Stimulated activated naive CD8-positive, alpha-beta T cell treated with anti-CD3 and anti-CD28 coated beads, Interleukin-15, Interleukin-2, amounts not matched to agents 100 ng/mL and 50 ng/mL, for 24 hours (primary cell): ENCODE results near the gene A3GALT2.
"Not testable (repeated sequence)": the region's sequence is repeated elsewhere in the genome, so short reads cannot be mapped to it uniquely, and the experiment has no call there.

Source experiments
- H3K27ac Mint-ChIP-seq: one replicate; pipeline ENCODE4 v1.8.0; 2021; ENCODE audit warnings: mild to moderate bottlenecking, mixed read lengths
- H3K27me3 Mint-ChIP-seq: one replicate; pipeline ENCODE4 v1.8.0; 2021; ENCODE audit warnings: mixed read lengths
- H3K36me3 Mint-ChIP-seq: one replicate; pipeline ENCODE4 v1.8.0; 2021; ENCODE audit warnings: low read depth, mixed read lengths
- H3K4me1 Mint-ChIP-seq: one replicate; pipeline ENCODE4 v1.8.0; 2021; ENCODE audit warnings: low read depth, mixed read lengths
- H3K4me3 Mint-ChIP-seq: one replicate; pipeline ENCODE4 v1.8.0; 2021; ENCODE audit warnings: mild to moderate bottlenecking, mixed read lengths
- H3K9me3 Mint-ChIP-seq: one replicate; pipeline ENCODE4 v1.8.0; 2021; ENCODE audit warnings: mixed read lengths

The A3GALT2 gene

DNA sequence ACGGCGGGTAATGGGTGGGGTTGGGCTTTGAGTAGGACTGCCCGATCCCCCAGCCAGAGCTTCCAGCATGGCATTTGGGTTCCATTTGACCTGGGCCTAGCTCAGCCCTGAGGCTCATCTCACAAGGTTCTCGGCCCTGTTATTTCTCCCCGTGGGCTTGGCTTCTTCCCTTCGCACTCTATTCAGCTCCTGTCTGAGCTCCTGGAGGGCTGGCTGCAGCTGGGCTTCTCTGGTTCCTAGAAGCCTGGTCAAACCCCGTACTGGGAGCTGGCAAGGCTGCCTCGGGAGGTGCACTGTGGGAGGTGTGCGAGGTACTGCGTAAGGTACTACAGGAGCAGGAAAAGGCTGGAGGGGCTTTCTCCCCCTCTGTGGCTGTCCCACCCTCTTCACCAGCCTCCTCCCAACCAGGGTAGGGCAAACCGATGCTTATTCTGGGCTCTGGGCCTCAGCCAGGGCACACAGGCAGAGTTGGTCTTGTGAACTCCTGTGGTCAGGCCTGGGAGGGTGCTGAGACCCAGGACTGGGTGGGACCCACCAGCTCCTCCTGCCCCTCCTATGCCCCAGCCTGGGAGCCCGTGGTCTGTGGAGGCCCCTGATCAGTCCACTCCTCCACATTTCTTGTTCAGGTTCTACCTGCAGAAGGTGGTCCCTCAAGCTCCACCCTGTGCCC is 814 bp downstream of the A3GALT2 start:
- Mint-ChIP-seq H3K9me3 (no peaks in the 10 kb centered on the region), H3K36me3 (peaks cover 9% of the 10 kb centered on the region), H3K27me3 (no peaks in the 10 kb centered on the region), H3K4me3 (no peak overlapping the region), H3K4me1 (no peaks in the 10 kb centered on the region), H3K27ac (no peak overlapping the region)

DNA sequence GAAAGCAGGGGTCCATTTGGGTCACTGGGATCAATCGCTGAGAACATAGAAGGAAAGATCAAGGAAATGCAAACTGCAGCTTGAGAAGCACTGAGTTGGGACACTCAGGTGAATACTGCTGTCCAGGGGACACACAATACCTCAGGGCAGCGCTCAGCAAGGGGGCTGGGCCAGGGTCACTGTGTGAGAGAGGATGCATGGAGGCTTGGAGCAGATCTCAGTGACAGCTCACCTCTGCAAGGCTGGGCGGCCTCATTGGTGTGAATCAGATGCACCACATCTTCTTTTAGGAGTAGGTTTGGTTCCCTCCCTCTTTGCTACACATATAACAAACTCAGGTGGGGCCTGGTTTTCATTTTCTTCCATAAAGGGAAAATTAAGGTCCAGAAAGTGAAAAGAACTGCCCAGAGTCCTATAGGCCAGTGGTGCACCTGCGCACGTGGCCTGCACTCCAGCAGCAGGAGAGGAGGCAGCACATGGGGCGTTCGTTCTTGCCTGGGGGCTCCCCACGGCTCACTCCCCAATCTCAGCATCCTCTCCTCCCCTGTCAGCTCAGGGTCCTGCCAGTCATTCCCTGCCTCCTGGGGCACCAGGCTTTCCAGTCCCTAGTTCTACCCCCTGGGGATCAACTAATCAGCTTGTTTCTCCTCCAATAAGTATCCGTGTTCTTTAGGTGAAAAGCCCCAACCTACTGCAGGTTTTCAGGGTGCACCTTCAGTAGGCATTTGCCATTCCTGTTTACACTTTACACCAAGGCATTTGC is 1.5 kb downstream of the A3GALT2 start:
- Mint-ChIP-seq H3K4me3 (no peak overlapping the region), H3K27me3 (no peaks in the 10 kb centered on the region), H3K27ac (no peak overlapping the region), H3K4me1 (no peaks in the 10 kb centered on the region), H3K9me3 (no peaks in the 10 kb centered on the region), H3K36me3 (peaks cover 4% of the 10 kb centered on the region)

DNA sequence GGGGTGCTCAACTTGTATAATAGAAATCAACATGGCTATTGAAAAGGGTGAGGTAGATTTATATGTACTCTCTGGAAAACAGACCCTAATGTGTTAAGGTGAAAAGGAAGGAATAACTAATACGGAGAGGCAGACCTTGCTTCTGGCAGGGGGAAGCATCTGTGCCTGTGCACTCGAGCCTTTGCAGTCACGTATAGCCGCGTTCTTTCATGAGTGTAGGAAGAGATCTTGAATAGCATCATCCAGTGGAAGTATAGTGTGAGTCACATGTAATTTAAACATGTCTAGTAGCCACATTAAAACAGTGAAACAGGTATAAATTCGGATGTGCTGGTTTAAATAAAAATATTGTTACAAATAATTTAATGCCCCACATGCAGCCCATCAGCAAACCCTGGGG is 3.0 kb downstream of the A3GALT2 start:
- no peak overlapping the region for H3K4me3 Mint-ChIP-seq
- no peaks in the 10 kb centered on the region for H3K27me3 Mint-ChIP-seq
- no peaks in the 10 kb centered on the region for H3K9me3 Mint-ChIP-seq
- H3K36me3 Mint-ChIP-seq, result peaks cover 4% of the 10 kb centered on the region
- no peak overlapping the region for H3K27ac Mint-ChIP-seq
- no peaks in the 10 kb centered on the region for H3K4me1 Mint-ChIP-seq

DNA sequence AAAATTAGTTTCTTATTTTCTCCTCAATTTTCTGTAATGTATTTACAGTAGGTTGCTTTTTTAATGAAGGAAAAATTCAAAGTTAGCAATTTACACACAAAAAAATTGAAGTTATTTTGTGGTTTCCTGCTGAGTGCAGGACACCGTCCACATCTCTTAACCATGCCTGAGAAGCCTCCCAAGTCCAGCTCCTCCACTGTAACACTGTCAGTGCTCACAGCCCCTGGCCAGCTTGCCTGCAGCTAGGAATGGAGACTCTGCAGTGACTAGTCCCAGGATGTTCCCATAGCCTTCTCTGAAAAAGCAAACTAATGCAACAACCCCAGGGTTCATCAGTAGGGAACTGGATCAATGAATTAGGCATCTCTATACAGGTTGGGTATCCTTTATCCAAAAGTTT is 3.5 kb downstream of the A3GALT2 start:
- H3K36me3 Mint-ChIP-seq, result peaks cover 4% of the 10 kb centered on the region
- H3K27me3 Mint-ChIP-seq, result no peaks in the 10 kb centered on the region
- H3K9me3 Mint-ChIP-seq, result no peaks in the 10 kb centered on the region
- no peak overlapping the region for H3K27ac Mint-ChIP-seq
- no peaks in the 10 kb centered on the region for H3K4me1 Mint-ChIP-seq
- H3K4me3 Mint-ChIP-seq, result no peak overlapping the region

DNA sequence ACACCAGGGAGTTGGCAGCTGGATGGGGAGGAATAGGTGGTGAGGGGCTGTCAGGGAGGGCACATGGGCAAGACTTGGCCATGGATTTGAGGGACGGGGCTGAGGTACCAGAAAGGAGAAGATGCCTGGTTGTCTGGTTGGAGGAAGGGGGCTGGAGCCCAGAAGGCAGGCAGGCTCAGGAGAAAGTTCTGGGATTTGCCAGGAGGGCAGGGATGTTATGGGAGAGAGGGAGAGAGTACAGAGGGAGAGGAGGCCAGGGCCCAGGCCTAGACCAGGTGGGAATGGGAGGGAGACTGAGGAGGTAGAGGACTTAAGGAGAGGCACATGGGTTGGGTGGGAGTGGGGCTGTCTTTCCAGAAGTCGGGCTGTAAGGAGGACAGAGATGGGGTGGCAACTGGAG is 4.3 kb downstream of the A3GALT2 start:
- Mint-ChIP-seq H3K36me3 (peaks cover 4% of the 10 kb centered on the region), H3K27ac (no peak overlapping the region), H3K4me3 (no peak overlapping the region), H3K4me1 (no peaks in the 10 kb centered on the region), H3K27me3 (no peaks in the 10 kb centered on the region), H3K9me3 (no peaks in the 10 kb centered on the region)

DNA sequence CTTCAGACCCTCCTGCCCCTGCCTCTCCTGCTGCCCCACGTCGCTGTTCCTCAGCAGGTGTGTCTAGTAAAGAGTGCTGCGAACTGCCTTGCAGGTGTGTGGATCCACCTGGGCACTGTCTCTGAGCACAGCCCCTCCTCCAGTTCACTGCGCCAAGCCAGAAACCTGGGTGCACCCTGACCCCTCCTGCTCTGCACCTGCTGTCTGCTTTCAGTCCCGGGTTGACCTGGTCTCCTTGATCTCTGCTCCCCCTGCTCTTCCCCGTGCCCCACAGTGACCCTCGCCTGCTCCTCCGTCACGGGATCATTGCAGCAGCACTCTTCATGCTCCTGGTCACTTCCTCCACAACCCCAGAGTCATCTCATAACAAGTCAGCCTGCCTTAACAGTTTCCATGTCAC is 6.5 kb downstream of the A3GALT2 start:
- Mint-ChIP-seq H3K27me3 (peaks cover 3% of the 10 kb centered on the region), H3K4me3 (no peak overlapping the region), H3K4me1 (no peaks in the 10 kb centered on the region), H3K27ac (no peak overlapping the region), H3K36me3 (no peaks in the 10 kb centered on the region), H3K9me3 (no peaks in the 10 kb centered on the region)

DNA sequence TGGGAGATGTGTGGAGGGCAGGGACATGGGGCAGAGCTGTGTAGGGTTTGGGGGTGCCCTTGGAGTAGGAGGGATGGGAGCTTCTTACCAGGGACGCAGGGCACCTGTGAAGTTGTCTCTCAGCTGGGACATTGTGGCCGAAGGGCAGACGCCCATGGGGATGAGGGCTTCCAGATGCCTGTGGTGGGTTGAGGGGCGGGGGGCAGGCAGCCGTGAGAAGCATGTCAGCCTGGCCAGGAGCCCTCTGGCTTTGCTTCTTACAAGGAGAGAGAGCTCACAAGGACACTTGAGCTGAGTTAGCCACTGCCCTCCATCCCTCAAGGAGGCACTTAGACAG is 8.5 kb downstream of the A3GALT2 start:
- no peak overlapping the region for H3K27ac Mint-ChIP-seq
- H3K9me3 Mint-ChIP-seq, result no peaks in the 10 kb centered on the region
- H3K4me3 Mint-ChIP-seq, result no peak overlapping the region
- H3K36me3 Mint-ChIP-seq, result no peaks in the 10 kb centered on the region
- H3K4me1 Mint-ChIP-seq, result no peaks in the 10 kb centered on the region
- H3K27me3 Mint-ChIP-seq, result peaks cover 3% of the 10 kb centered on the region

DNA sequence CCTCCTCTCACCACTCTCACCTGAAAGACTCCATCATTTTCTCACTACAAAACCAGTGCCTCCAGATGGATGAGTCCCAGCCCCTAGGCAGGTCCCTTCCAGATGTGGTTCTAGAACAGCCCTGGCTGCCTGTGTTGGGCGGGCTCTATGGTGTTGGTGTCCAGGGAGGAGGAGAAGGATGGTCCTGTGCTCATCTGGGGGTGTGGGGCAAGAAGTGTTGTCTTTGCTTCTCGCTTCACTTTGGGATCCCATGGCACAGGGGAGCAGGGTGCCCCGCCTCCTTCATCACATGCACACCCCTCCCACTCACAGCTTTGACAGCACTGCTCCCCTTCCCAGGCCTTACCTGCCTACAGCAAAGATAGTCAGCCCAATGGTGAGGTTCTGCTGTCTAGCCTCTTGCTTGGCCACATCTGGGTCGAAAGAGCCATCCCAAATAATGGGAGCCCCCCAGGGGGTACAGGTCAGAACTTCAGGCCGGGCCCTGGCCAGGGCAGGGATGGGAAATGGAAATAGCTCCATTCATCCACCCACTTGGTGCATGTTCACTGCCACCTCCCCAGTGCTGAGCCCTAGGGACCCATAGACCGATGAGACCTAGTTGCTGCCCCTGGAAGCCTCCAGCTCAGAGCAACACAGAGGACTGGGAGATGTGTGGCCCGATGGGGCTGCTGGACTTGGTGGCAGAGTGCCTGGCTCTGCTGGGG is 9.0 kb downstream of the A3GALT2 start:
- H3K9me3 Mint-ChIP-seq, result no peaks in the 10 kb centered on the region
- no peak overlapping the region for H3K4me3 Mint-ChIP-seq
- no peaks in the 10 kb centered on the region for H3K4me1 Mint-ChIP-seq
- no peaks in the 10 kb centered on the region for H3K36me3 Mint-ChIP-seq
- peaks cover 3% of the 10 kb centered on the region for H3K27me3 Mint-ChIP-seq
- H3K27ac Mint-ChIP-seq, result no peak overlapping the region

DNA sequence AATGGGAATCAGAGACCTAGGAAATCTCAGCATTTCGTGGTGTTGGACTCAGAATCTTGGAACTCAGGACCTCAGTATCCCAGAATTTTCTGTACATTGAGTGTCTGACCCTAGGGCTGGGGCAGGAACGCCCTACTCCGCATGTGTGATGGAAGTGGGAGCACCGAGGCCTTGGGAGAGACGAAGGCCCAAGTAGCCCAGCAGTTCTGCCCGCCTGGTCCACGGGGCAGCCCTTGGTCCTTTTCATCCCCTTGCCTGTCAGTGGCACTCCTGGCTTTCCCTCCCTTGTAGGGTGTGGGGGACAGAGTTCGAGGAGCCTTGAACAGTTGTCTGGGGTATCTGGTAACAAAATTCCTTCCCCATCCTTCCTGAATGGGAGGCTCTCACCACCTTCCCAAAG is 10.2 kb downstream of the A3GALT2 start:
- Mint-ChIP-seq H3K9me3 (no peaks in the 10 kb centered on the region), H3K36me3 (no peaks in the 10 kb centered on the region), H3K4me1 (peaks cover 4% of the 10 kb centered on the region), H3K4me3 (no peak overlapping the region), H3K27ac (no peak overlapping the region), H3K27me3 (peaks cover 9% of the 10 kb centered on the region)

DNA sequence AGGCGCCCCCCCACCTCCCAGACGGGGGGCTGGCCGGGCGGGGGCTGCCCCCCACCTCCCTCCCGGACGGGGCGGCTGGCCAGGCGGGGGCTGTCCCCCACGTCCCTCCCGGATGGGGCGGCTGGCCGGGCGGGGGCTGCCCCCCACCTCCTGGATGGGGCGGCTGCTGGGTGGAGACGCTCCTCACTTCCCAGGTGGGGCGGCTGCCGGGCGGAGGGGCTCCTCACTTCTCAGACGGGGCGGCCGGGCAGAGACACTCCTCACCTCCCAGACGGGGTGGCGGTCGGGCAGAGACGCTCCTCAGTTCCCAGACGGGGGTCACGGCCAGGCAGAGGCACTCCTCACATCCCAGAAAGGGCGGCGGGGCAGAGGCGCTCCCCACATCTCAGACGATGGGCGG is 11.5 kb downstream of the A3GALT2 start:
- not testable (repeated sequence) for H3K9me3 Mint-ChIP-seq, H3K4me3 Mint-ChIP-seq, H3K36me3 Mint-ChIP-seq, H3K27ac Mint-ChIP-seq, H3K4me1 Mint-ChIP-seq
- peaks cover 11% of the 10 kb centered on the region for H3K27me3 Mint-ChIP-seq

DNA sequence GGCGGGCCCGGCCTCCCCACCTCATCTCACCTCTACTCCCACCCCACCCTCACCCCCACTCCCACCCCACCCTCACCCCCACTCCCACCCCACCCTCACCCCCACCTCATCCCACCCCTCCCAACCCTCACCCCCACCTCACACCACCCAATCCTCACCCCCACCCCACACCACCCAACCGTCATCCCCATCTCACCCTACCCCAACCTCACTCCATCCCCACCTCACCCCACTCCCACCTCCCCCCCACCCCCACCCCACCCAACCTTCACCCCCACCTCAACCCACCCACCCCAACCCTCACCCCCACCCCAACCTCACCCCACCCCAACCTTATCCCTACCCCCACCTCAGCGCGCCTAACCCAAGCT is 13.4 kb downstream of the A3GALT2 start:
- no peaks in the 10 kb centered on the region for H3K9me3 Mint-ChIP-seq
- no peak overlapping the region for H3K4me3 Mint-ChIP-seq

DNA sequence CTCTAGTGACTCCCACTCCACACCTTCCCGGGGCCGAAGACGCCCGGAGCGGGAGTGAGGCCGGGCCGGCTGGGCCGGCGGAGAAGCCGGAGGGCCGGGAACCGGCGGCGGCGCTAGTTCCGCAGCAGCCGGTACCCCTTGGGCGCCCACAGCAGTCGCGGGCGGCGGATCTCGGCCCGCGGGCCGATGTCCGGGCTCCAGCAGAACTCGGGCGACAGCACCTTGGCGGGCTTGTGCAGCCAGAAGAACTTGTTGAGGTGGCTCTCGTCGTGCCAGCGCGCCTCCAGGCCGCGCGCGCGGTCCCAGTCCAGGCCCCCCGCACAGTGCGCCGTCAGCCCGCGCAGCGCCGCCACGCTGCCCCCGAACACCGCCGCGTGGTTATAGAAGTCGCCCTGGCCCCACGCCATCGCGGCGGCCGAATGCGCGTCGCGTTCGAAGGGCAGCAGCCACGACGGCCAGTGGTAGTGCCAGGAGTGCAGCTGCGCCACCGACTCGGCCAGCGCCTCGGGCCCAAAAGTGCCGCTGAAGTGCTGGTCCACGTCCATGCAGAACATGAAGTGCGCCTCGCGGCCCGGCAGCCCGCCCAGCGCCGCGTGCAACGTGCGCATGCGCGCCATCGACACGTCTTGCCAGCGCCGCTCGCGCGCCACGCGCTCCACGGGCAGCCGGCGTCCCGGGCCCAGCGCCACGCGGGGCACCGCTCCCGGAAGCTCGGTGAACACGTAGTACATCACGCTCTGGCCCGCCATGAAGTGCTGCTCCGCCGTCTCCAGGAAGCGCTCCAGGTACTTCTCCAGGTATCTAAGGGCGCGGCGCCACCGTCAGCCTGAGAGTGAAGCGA is 14.0 kb downstream of the A3GALT2 start:
- H3K9me3 Mint-ChIP-seq, result no peaks in the 10 kb centered on the region
- H3K36me3 Mint-ChIP-seq, result no peaks in the 10 kb centered on the region
- H3K4me1 Mint-ChIP-seq, result peaks cover 17% of the 10 kb centered on the region
- H3K4me3 Mint-ChIP-seq, result no peak overlapping the region
- no peak overlapping the region for H3K27ac Mint-ChIP-seq
- H3K27me3 Mint-ChIP-seq, result peaks cover 11% of the 10 kb centered on the region

More for the DNA sequence above, 13.4 kb downstream of the A3GALT2 start:
- peaks cover 11% of the 10 kb centered on the region for H3K27me3 Mint-ChIP-seq
- H3K4me1 Mint-ChIP-seq, result peaks cover 13% of the 10 kb centered on the region
- no peak overlapping the region for H3K27ac Mint-ChIP-seq
- H3K36me3 Mint-ChIP-seq, result no peaks in the 10 kb centered on the region

DNA sequence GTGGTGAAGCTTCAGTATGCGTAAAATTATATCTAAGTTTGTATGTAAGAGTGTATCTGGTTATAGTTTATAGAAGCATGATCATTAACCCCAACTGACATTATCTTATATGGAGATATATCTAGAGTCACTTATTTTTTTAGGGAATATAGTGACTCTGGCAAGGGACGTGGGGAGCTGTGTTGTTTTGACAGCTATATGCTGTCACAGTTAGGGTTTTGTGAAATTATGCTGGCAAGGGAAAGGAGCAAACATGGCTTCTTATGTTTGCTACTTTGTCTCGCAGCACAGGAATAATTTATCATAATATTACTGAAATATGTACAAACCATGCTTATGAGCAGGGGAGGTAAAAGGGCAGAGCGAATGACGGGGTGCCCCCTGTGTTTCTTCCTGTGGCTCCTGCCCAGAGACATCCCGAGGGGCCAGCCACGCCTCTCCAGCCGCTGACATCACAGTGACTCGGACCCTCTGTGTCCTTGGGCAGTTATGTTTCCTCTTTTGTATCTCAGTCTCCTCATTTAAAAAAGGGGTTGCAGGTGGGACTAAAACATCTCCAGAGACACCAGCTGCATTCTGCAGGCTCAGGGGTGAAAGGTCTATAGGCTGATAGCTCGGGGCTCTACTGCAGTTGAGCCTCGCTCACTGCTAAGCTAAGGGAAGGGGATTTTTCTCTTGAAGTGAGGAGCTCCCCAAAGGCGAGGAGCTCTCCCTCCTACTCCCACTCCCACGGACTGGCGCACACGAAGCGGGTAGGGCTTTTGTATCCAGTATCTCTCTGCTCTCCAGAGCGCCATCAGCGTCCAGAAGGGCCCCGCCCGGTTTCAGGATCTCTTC is 14.9 kb downstream of the A3GALT2 start:
- Mint-ChIP-seq H3K4me1 (peaks cover 17% of the 10 kb centered on the region), H3K4me3 (no peak overlapping the region), H3K27me3 (peaks cover 8% of the 10 kb centered on the region), H3K9me3 (no peaks in the 10 kb centered on the region), H3K27ac (no peak overlapping the region), H3K36me3 (no peaks in the 10 kb centered on the region)

DNA sequence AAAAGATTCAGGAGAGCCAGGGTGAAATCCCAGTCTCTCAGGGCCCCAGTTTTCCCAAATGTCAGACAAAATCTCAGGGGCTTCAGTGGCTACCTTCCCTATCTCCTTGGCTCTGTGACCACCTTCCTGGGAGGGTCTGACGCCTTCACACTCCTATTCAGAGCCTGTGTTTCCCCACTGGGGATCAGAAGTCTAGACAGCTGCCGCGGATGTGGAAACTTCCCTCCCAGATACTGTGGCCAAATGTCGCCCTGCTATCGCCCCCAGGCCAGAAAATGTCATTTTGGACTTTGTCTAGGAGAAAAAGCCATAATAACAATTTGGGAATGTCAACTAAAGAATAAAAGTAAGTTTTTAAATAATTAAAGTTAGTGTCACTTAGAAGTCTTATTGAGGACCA is 15.9 kb downstream of the A3GALT2 start:
- H3K4me1 Mint-ChIP-seq, result peaks cover 17% of the 10 kb centered on the region
- no peak overlapping the region for H3K27ac Mint-ChIP-seq
- no peaks in the 10 kb centered on the region for H3K9me3 Mint-ChIP-seq
- no peak overlapping the region for H3K4me3 Mint-ChIP-seq
- peaks cover 8% of the 10 kb centered on the region for H3K27me3 Mint-ChIP-seq
- H3K36me3 Mint-ChIP-seq, result no peaks in the 10 kb centered on the region
